K562 (cell line): ENCODE results near the gene ITGA1. TPM values are rescaled to one million over a fixed set of nuclear protein-coding genes. Genes with fewer than 3 reads are reported as not detected.

Experiments used
- ATAC-seq: fragments of 200-7000 bp; cut with Tn5 transposase; 3 replicates; pipeline ENCODE4 v1.9.1; 2020; ENCODE audit warnings: moderate library complexity
- BruUV-seq: library from RNA; stranded (reverse); fragments of 400-500 nt; replicated peaks from 2 replicates; lab custom pipeline; 2021; lab: Mats Ljungman, UMichigan
- CTCF ChIA-PET: fragments of 300-600 bp; formaldehyde crosslinking; extraction: SDS; loops from one replicate; lab custom pipeline; 2021; ENCODE audit warnings: low intra/inter-chr PET ratio; lab: Yijun Ruan, JAX
- POLR2A ChIA-PET: fragments of 300-600, 350-650 bp; sonication (Branson Sonifier 250); formaldehyde crosslinking; extraction: SDS; loops from one replicate; lab custom pipeline; 2021; ENCODE audit warnings: antibody characterized with exemption, inconsistent platforms; lab: Yijun Ruan, JAX
- DNase-seq, 4 experiments: peaks; one replicate each; pipeline versions ENCODE4 v3.0.0 to v3.0.0-alpha.2; 2011 to 2018; ENCODE audit warnings: low spot score in 3 of 4, mixed read lengths in 3 of 4; ENCODE audit errors: extremely low read depth in 1 of 4
- FAIRE-seq: peaks from 2 replicates; lab custom pipeline; 2011; peaks lifted over from hg19 to GRCh38; lab: Jason Lieb, UNC
- H2AFZ ChIP-seq: 2 replicates; pipeline ENCODE4 v1.6.0; 2011; ENCODE audit warnings: low read depth, low read length, control low read depth, inconsistent platforms
- H3K27ac ChIP-seq: fragments of 200-600 bp; 3 replicates; pipeline ENCODE4 v1.8.0; 2011; ENCODE audit warnings: low read depth, mild to moderate bottlenecking, control low read depth, inconsistent platforms, low read length, moderate library complexity, mixed read lengths; ENCODE audit errors: extremely low read depth
- H3K27me3 ChIP-seq, 2 experiments: fragments of 300-600 bp in 1 of 2; 2 replicates in 1 of 2; 3 replicates in 1 of 2; pipeline versions ENCODE4 v1.6.0 to v1.8.0; 2011; ENCODE audit warnings: inconsistent platforms in 2 of 2, low read length in 2 of 2, mild to moderate bottlenecking in 1 of 2, mixed read lengths in 1 of 2, moderate library complexity in 1 of 2; ENCODE audit not compliant: control insufficient read depth in 2 of 2, insufficient read depth in 2 of 2
- H3K36me3 ChIP-seq: fragments of 300-600 bp; 3 replicates; pipeline ENCODE4 v1.8.0; 2011; ENCODE audit warnings: mild to moderate bottlenecking, low read length, inconsistent platforms; ENCODE audit not compliant: control insufficient read depth, insufficient read depth
- H3K4me1 ChIP-seq, 2 experiments: fragments of 200-600 bp in 1 of 2; replicated peaks in 1 of 2; 2 replicates in 1 of 2; 3 replicates in 1 of 2; pipeline versions ENCODE4 v1.5.1 to v1.8.0; 2011; ENCODE audit warnings: inconsistent platforms in 2 of 2, low read length in 2 of 2, mild to moderate bottlenecking in 1 of 2, mixed read lengths in 1 of 2, moderate library complexity in 1 of 2; ENCODE audit not compliant: control insufficient read depth in 2 of 2, insufficient read depth in 2 of 2
- H3K4me2 ChIP-seq: 2 replicates; pipeline ENCODE4 v1.6.1; 2011; ENCODE audit warnings: low read length, control low read depth, inconsistent platforms, mixed read lengths; ENCODE audit not compliant: insufficient read depth
- H3K4me3 ChIP-seq: fragments of 200-600 bp; sonication (generic), shearing (Covaris generic); 2 replicates; pipeline ENCODE4 v1.5.1; 2016; ENCODE audit warnings: control low read depth, inconsistent platforms
- H3K79me2 ChIP-seq: fragments of 200-600 bp; 3 replicates; pipeline ENCODE4 v1.8.0; 2011; ENCODE audit warnings: low read length, inconsistent platforms; ENCODE audit not compliant: control insufficient read depth, insufficient read depth
- H3K9ac ChIP-seq, 2 experiments: 2 replicates each; pipeline versions ENCODE4 v1.6.0 to v1.6.1; 2011; ENCODE audit warnings: low read depth in 2 of 2, low read length in 2 of 2, control low read depth in 1 of 2, inconsistent platforms in 1 of 2, mild to moderate bottlenecking in 1 of 2, mixed read lengths in 1 of 2; ENCODE audit not compliant: insufficient read depth in 1 of 2
- H3K9me1 ChIP-seq: one replicate; pipeline ENCODE4 v1.6.0; 2011; ENCODE audit warnings: inconsistent platforms, mild to moderate bottlenecking, low read length, moderate library complexity; ENCODE audit not compliant: control insufficient read depth, insufficient read depth
- H3K9me3 ChIP-seq: replicated peaks from 2 replicates; pipeline ENCODE4 v1.5.1; 2011; ENCODE audit warnings: low read depth, low read length, inconsistent platforms; ENCODE audit not compliant: control insufficient read depth, insufficient read depth
- H4K20me1 ChIP-seq: replicated peaks from 2 replicates; pipeline ENCODE4 v1.6.1; 2011; ENCODE audit warnings: low read length, inconsistent platforms, mixed read lengths; ENCODE audit not compliant: control insufficient read depth, insufficient read depth
- ATF7 ChIP-seq: fragments of 450-650 bp; IDR thresholded peaks from 2 replicates; pipeline ENCODE4 v1.7.1; 2014; ENCODE audit warnings: mild to moderate bottlenecking, moderate library complexity
- SRSF3 ChIP-seq: fragments of 200-400 bp; formaldehyde crosslinking; IDR thresholded peaks from 2 replicates; pipeline ENCODE4 v1.6.1; 2016; ENCODE audit warnings: mild to moderate bottlenecking, low read length, moderate library complexity; ENCODE audit not compliant: insufficient read depth
- TARDBP ChIP-seq: fragments of 450-650 bp; IDR thresholded peaks from 2 replicates; pipeline ENCODE4 v1.6.1; 2016
- TRIM25 ChIP-seq: fragments of 450-650 bp; IDR thresholded peaks from 2 replicates; pipeline ENCODE4 v1.7.0; 2016; ENCODE audit warnings: borderline replicate concordance
- TRIM28 ChIP-seq: fragments of 450-650 bp; IDR thresholded peaks from 2 replicates; pipeline ENCODE4 v1.6.1; 2017
- ZC3H8 ChIP-seq: fragments of 450-650 bp; IDR thresholded peaks from 2 replicates; pipeline ENCODE4 v1.6.1; 2017
- WGBS: fragments of 100-300 bp; shearing (Covaris generic); methylation state at CpG from one replicate; pipeline ENCODE4 v1.1.6; 2016; ENCODE audit warnings: low coverage, mixed read lengths; ENCODE audit not compliant: insufficient coverage; ENCODE audit errors: missing lambda C conversion rate; 5-methylcytosine and 5-hydroxymethylcytosine counted together
- in situ Hi-C: fragments of 300-500 bp; cut with MboI; formaldehyde crosslinking; loops from 4 replicates; pipeline ENCODE4 v1.15.0; 2018; ENCODE audit warnings: inconsistent platforms, mixed read lengths
- intact Hi-C: fragments of 100-400 bp; cut with micrococcal nuclease; formaldehyde crosslinking; loops from 2 replicates; pipeline ENCODE4 v1.14.2; 2022
- polyA plus RNA-seq, 8 experiments: library from polyadenylated mRNA; depleted of rRNA in 4 of 8; stranded (reverse) in 5 of 8; unstranded in 3 of 8; fragments of >200 nt; fragmentation: Nextera tagmentation in 2 of 8; fragmentation: Illumina TruSeq in 1 of 8; extraction: Ambion mirVana in 2 of 8; extraction: Trizol in 1 of 8; gene quantifications; 2 replicates each; pipeline versions ENCODE4 v1.2.1 to v1.2.3, GENCODE V29; 2011 to 2014; ENCODE audit warnings: inconsistent platforms in 1 of 8, missing spikeins in 1 of 8
- total RNA-seq, 7 experiments: library from RNA; depleted of rRNA in 6 of 7; stranded (reverse); fragments of >200 nt in 6 of 7; fragmentation: Illumina TruSeq in 2 of 7; extraction: Trizol in 2 of 7; gene quantifications; 2 replicates each; pipeline versions ENCODE4 v1.2.1 to v1.2.3, GENCODE V29; 2011 to 2021; ENCODE audit warnings: low replicate concordance in 1 of 7

Gene ITGA1
- total and polyA plus RNA-seq, 9 of the 15 experiments (the other 6 are each of a cell fraction or from before 2014, with no cell fraction given) = 0.04 to 0.22 TPM; not detected in 7

- BruUV-seq = no TSS peak
- Histone ChIP-seq H3K9me3 (no peaks in the 10 kb centered on the region), H3K27me3 (no peaks in the 10 kb centered on the region), H4K20me1 (no peaks in the 10 kb centered on the region), H3K4me3 (no peak overlapping the region), H3K27ac (no peak overlapping the region), H3K9me1 (no peaks in the 10 kb centered on the region)
- CTCF ChIA-PET = no interaction called here
- in situ Hi-C loops = no loop called here
- intact Hi-C loops = no loop called here
- ATAC-seq = no peak
- TF ChIP-seq ZC3H8 (no peak), ATF7 (no peak), TRIM25 (no peak)
- TF ChIP-seq, all 486 proteins: peak for 0
- WGBS = 1% methylated on average over 3 of the region's 3 CpGs
- no peak for DNase-seq
- Histone ChIP-seq H3K9ac (no peak overlapping the region), H3K4me2 (no peak overlapping the region), H2AFZ (no peak overlapping the region), H3K36me3 (no peaks in the 10 kb centered on the region), H3K4me1 (no peaks in the 10 kb centered on the region), H3K79me2 (no peaks in the 10 kb centered on the region)
- POLR2A ChIA-PET = no interaction called here
- no peak for FAIRE-seq
These were observed 44.2 kb upstream of the ITGA1 start for GRCh38 chr5:52743529-52743928.

DNA sequence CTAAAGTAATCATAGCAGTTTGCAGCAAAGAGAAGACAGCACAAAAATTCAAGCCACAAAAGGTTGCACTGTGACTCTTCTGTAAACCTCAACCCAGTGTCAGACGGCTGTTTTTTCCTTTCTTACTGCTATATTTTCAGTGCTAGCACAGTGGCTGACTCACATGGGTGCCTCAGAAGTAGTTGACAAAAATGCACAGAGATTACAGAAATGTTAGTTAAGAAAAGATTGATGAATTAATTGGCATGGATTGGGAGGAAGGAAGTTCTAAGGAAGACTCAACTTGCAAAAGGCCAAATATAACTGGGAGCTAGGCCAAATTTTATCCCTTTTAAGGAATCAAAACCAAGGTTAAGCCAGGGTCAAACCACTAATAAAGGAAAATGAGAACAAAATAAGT lies 43.7 kb upstream of the ITGA1 start:
- Histone ChIP-seq H3K4me1 (no peaks in the 10 kb centered on the region), H4K20me1 (no peaks in the 10 kb centered on the region), H3K27ac (no peak overlapping the region), H3K79me2 (no peaks in the 10 kb centered on the region), H3K4me2 (no peak overlapping the region), H3K9ac (no peak overlapping the region), H3K36me3 (no peaks in the 10 kb centered on the region), H2AFZ (no peak overlapping the region), H3K9me3 (no peaks in the 10 kb centered on the region), H3K9me1 (no peaks in the 10 kb centered on the region), H3K27me3 (no peaks in the 10 kb centered on the region), H3K4me3 (no peak overlapping the region)
- POLR2A ChIA-PET = no interaction called here
- ATAC-seq (no peak), FAIRE-seq (no peak), DNase-seq (no peak)
- in situ Hi-C loops (no loop called here), intact Hi-C loops (no loop called here)
- CTCF ChIA-PET = no interaction called here
- WGBS = 7% methylated on average over 1 of the region's 1 CpG
- no TSS peak for BruUV-seq
- TF ChIP-seq TRIM28 (no peak), TARDBP (no peak), SRSF3 (no peak)
